ENCODE data around the gene TIAL1. TPM values are rescaled to one million over a fixed set of nuclear protein-coding genes. Genes with fewer than 3 reads are reported as not detected.

Gene TIAL1
- total and polyA plus RNA-seq, 7 donors, result 29.4 to 132 (median 68.3) TPM

- DNase-seq, result no peak
- 97 to 98% methylated on average over 7 of the region's 7 CpGs for WGBS, 2 donors
- TF ChIP-seq POLR2A (IDR thresholded peaks at IDR 0.05) (no peak), EP300 (IDR thresholded peaks at IDR 0.05) (no peak), POLR2AphosphoS5 (IDR thresholded peaks at IDR 0.05) (no peak)
- TF ChIP-seq, protein P1, sequence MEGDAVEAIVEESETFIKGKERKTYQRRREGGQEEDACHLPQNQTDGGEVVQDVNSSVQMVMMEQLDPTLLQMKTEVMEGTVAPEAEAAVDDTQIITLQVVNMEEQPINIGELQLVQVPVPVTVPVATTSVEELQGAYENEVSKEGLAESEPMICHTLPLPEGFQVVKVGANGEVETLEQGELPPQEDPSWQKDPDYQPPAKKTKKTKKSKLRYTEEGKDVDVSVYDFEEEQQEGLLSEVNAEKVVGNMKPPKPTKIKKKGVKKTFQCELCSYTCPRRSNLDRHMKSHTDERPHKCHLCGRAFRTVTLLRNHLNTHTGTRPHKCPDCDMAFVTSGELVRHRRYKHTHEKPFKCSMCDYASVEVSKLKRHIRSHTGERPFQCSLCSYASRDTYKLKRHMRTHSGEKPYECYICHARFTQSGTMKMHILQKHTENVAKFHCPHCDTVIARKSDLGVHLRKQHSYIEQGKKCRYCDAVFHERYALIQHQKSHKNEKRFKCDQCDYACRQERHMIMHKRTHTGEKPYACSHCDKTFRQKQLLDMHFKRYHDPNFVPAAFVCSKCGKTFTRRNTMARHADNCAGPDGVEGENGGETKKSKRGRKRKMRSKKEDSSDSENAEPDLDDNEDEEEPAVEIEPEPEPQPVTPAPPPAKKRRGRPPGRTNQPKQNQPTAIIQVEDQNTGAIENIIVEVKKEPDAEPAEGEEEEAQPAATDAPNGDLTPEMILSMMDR (IDR thresholded peaks at IDR 0.05), result no peak
- Histone ChIP-seq H3K4me1 (peaks cover 4 to 31% (median 27%) of the 10 kb centered on the region in 4 donors), H3K9me3 (no peaks in the 10 kb centered on the region), H3K27ac (no peak overlapping the region), H3K4me3 (no peak overlapping the region), H3K36me3 (peaks cover 0 to 6% (median 0%) of the 10 kb centered on the region in 4 donors), H3K27me3 (no peaks in the 10 kb centered on the region)
- intact Hi-C loops (cut with DNase I), result loop anchor here (5.0 kb wide), 2 partner anchors 294 to 391 kb away; partner anchors contain the start of genes GRK5 and SEC23IP
These were observed 1.6 kb upstream of the TIAL1 start for GRCh38 chr10:119598397-119598796.

DNA sequence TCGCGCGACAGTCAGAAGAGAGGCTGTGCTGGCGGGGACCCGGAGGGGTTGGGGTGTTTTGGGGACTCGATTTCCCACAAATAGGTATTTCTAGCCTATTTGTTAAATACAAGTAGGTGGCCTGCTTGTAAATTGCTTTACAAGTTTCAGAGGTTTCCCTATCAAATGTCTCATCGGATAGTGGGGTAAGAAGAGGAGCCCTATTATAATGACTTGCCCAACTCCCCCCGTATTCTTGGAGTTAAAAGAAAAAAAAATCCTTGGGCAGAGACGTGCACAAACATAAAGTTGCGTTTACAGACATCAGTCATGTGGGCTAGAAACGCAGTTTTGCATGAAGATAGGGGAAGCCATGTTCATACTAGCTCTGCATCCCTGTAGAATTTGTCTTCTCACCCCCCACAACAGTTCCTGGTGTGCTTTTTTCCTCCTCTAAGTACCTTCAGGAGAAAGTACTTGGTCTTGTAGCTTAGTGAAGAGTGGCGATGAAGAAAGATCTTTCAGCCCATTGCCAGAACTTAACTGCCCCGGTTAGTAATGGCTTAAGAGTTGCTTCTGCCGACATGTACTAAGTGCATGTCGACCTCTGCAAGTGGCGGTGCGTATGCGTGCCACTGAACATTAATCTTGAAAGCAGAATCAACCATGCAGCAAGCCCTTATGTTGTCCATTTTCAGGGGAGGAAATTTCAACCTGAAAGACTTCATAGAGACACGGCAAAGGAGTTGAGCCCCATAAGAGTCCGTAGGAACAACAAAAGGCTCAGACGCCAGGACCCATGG, 832 bp upstream of the TIAL1 start:
- DNase-seq, result no peak
- peaks cover 4 to 39% (median 35%) of the 10 kb centered on the region in 4 donors for H3K4me1 ChIP-seq
- peaks cover 0 to 6% (median 0%) of the 10 kb centered on the region in 4 donors for H3K36me3 ChIP-seq
- intact Hi-C loops (cut with DNase I), result loop anchor here (2.0 to 5.0 kb wide), 4 partner anchors 53 to 390 kb away; partner anchors contain the start of genes BAG3, GRK5, RGS10 and SEC23IP
- 44% methylated on average over 21 of the region's 21 CpGs for WGBS, 2 donors
- H3K4me3 ChIP-seq, result peak overlapping the region; percentile 78 to 97 (median 88)
- H3K27ac ChIP-seq, result peak overlapping the region; percentile 96 to 99 (median 98)
- no peaks in the 10 kb centered on the region for H3K27me3 ChIP-seq
- no peaks in the 10 kb centered on the region for H3K9me3 ChIP-seq
- TF ChIP-seq POLR2A (IDR thresholded peaks at IDR 0.05), result no peak
- no peak for TF ChIP-seq EP300 (IDR thresholded peaks at IDR 0.05)
- no peak for TF ChIP-seq POLR2AphosphoS5 (IDR thresholded peaks at IDR 0.05)
- TF ChIP-seq, protein P1 (IDR thresholded peaks at IDR 0.05), result no peak

- H3K27me3 ChIP-seq, result no peaks in the 10 kb centered on the region
- no peak for TF ChIP-seq EP300 (IDR thresholded peaks at IDR 0.05)
- peak in 3 of 4 donors; percentile 9 to 26 (median 19) for TF ChIP-seq POLR2AphosphoS5 (IDR thresholded peaks at IDR 0.05)
- peaks cover 4 to 50% (median 45%) of the 10 kb centered on the region in 4 donors for H3K4me1 ChIP-seq
- H3K36me3 ChIP-seq, result peaks cover 0 to 6% (median 2%) of the 10 kb centered on the region in 4 donors
- intact Hi-C loops (cut with DNase I), result loop anchor here (2.0 to 5.0 kb wide), 4 partner anchors 53 to 389 kb away; partner anchors contain the start of genes BAG3, GRK5, RGS10 and SEC23IP
- peak overlapping the region; percentile 78 to 97 (median 88) for H3K4me3 ChIP-seq
- WGBS, 2 donors, result 0% methylated on average over 50 of the region's 50 CpGs
- H3K27ac ChIP-seq, result peak overlapping the region; percentile 96 to 99 (median 98)
- DNase-seq, result peak; percentile 70
- H3K9me3 ChIP-seq, result no peaks in the 10 kb centered on the region
These were observed 868 bp downstream of the TIAL1 start for GRCh38 chr10:119595676-119596515.

- DNase-seq, result no peak
- peaks cover 0 to 11% (median 3%) of the 10 kb centered on the region in 4 donors for H3K36me3 ChIP-seq
- WGBS, 2 donors, result 5 to 24% methylated on average over 5 of the region's 5 CpGs
- H3K4me1 ChIP-seq, result peaks cover 4 to 51% (median 46%) of the 10 kb centered on the region in 4 donors
- no peaks in the 10 kb centered on the region for H3K9me3 ChIP-seq
- peak overlapping the region; percentile 96 to 99 (median 98) for H3K27ac ChIP-seq
- intact Hi-C loops (cut with DNase I), result loop anchor here (5.0 kb wide), 2 partner anchors 297 to 388 kb away; partner anchors contain the start of genes GRK5 and SEC23IP
- no peak for TF ChIP-seq POLR2AphosphoS5 (IDR thresholded peaks at IDR 0.05)
- no peak for TF ChIP-seq POLR2A (IDR thresholded peaks at IDR 0.05)
- TF ChIP-seq, protein P1 (IDR thresholded peaks at IDR 0.05), result no peak
- no peak for TF ChIP-seq EP300 (IDR thresholded peaks at IDR 0.05)
- peak overlapping the region; percentile 78 to 97 (median 88) for H3K4me3 ChIP-seq
- H3K27me3 ChIP-seq, result no peaks in the 10 kb centered on the region
These were observed 1.6 kb downstream of the TIAL1 start for GRCh38 chr10:119595134-119595675.
